WTC11 (cell line): ENCODE data around the gene GTF3C2. TPM values are rescaled to one million over a fixed set of nuclear protein-coding genes. Genes with fewer than 3 reads are reported as not detected.
"Not testable (repeated sequence)": the region's sequence is repeated elsewhere in the genome, so short reads cannot be mapped to it uniquely, and the experiment has no call there.

Experiments used
- ATAC-seq: fragments of 200-7000 bp; cut with Tn5 transposase; 2 replicates; pipeline ENCODE4 v1.10.0; 2021; ENCODE audit warnings: mild to moderate bottlenecking, moderate library complexity
- CTCF ChIA-PET: fragments of 300-600 bp; sonication (Branson Sonifier 250); formaldehyde crosslinking; loops from one replicate; lab custom pipeline; 2021; ENCODE audit warnings: antibody characterized with exemption; lab: Charles Lee
- POLR2A ChIA-PET: fragments of 350-600 bp; sonication (Branson Sonifier 250); formaldehyde crosslinking; loops from one replicate; lab custom pipeline; 2021; ENCODE audit warnings: antibody characterized with exemption; lab: Charles Lee
- DNase-seq: peaks from one replicate; pipeline ENCODE4 v3.0.0; 2021; ENCODE audit warnings: low spot score
- H3K27ac Mint-ChIP-seq: 2 replicates; pipeline ENCODE4 v1.8.0; 2021; ENCODE audit warnings: mixed read lengths
- H3K27me3 Mint-ChIP-seq: 2 replicates; pipeline ENCODE4 v1.8.0; 2021; ENCODE audit warnings: low read depth, mild to moderate bottlenecking, moderate library complexity, mixed read lengths
- H3K36me3 Mint-ChIP-seq: 2 replicates; pipeline ENCODE4 v1.8.0; 2021; ENCODE audit warnings: mixed read lengths
- H3K4me1 Mint-ChIP-seq: 2 replicates; pipeline ENCODE4 v1.8.0; 2022; ENCODE audit warnings: mixed read lengths
- H3K4me3 Mint-ChIP-seq: 2 replicates; pipeline ENCODE4 v1.8.0; 2021; ENCODE audit warnings: mild to moderate bottlenecking, moderate library complexity, mixed read lengths
- H3K9me3 Mint-ChIP-seq: 2 replicates; pipeline ENCODE4 v1.8.0; 2021; ENCODE audit warnings: mixed read lengths
- FOXK1 ChIP-seq: sonication (generic); formaldehyde crosslinking; IDR thresholded peaks from 2 replicates; pipeline ENCODE4 v1.8.0; 2022; ENCODE audit warnings: mild to moderate bottlenecking, moderate library complexity, missing genetic modification reagents
- MXD4 ChIP-seq: fragments of 250-450 bp; sonication (Bioruptor Pico); IDR thresholded peaks from 2 replicates; pipeline ENCODE4 v1.8.0; 2021; ENCODE audit warnings: mild to moderate bottlenecking, moderate library complexity, borderline replicate concordance
- MYBL2 ChIP-seq: sonication (generic); formaldehyde crosslinking; IDR thresholded peaks from 2 replicates; pipeline ENCODE4 v1.8.1; 2023; ENCODE audit warnings: mild to moderate bottlenecking, moderate library complexity, missing genetic modification reagents
- NR2C2 ChIP-seq: sonication (generic); formaldehyde crosslinking; IDR thresholded peaks from 2 replicates; pipeline ENCODE4 v1.8.0; 2022; ENCODE audit warnings: mild to moderate bottlenecking, missing genetic modification reagents
- ZNF317 ChIP-seq: sonication (generic); formaldehyde crosslinking; IDR thresholded peaks from 2 replicates; pipeline ENCODE4 v1.8.1; 2023; ENCODE audit warnings: low read depth, mild to moderate bottlenecking, moderate library complexity, missing genetic modification reagents, borderline replicate concordance
- ZNF416 ChIP-seq: fragments of 250-450 bp; sonication (Bioruptor Pico); IDR thresholded peaks from 2 replicates; pipeline ENCODE4 v1.9.0; 2021; ENCODE audit warnings: mild to moderate bottlenecking, inconsistent platforms
- total RNA-seq: library from RNA; stranded (reverse); gene quantifications from 3 replicates; pipeline ENCODE4 v1.2.3, GENCODE V29; 2021
- TF ChIP-seq, protein P1 (sequence below): sonication (generic); formaldehyde crosslinking; conservative IDR thresholded peaks from 2 replicates; pipeline ENCODE4 v1.8.1; 2022; ENCODE audit warnings: mild to moderate bottlenecking, missing genetic modification reagents
- TF ChIP-seq, protein P2 (sequence below): fragments of 250-450 bp; sonication (Bioruptor Pico); conservative IDR thresholded peaks from 2 replicates; pipeline ENCODE4 v1.9.0; 2021; ENCODE audit warnings: mild to moderate bottlenecking
- TF ChIP-seq, protein P3 (sequence below): sonication (generic); formaldehyde crosslinking; IDR thresholded peaks from 2 replicates; pipeline ENCODE4 v1.8.1; 2023; ENCODE audit warnings: mild to moderate bottlenecking, missing genetic modification reagents, borderline replicate concordance
- TF ChIP-seq, protein P4 (sequence below): sonication (generic); formaldehyde crosslinking; IDR thresholded peaks from 2 replicates; pipeline ENCODE4 v1.8.1; 2022; ENCODE audit warnings: mild to moderate bottlenecking, moderate library complexity, missing genetic modification reagents

The GTF3C2 gene
- total RNA-seq, 1 experiment from 2014 or later: 123 TPM

DNA sequence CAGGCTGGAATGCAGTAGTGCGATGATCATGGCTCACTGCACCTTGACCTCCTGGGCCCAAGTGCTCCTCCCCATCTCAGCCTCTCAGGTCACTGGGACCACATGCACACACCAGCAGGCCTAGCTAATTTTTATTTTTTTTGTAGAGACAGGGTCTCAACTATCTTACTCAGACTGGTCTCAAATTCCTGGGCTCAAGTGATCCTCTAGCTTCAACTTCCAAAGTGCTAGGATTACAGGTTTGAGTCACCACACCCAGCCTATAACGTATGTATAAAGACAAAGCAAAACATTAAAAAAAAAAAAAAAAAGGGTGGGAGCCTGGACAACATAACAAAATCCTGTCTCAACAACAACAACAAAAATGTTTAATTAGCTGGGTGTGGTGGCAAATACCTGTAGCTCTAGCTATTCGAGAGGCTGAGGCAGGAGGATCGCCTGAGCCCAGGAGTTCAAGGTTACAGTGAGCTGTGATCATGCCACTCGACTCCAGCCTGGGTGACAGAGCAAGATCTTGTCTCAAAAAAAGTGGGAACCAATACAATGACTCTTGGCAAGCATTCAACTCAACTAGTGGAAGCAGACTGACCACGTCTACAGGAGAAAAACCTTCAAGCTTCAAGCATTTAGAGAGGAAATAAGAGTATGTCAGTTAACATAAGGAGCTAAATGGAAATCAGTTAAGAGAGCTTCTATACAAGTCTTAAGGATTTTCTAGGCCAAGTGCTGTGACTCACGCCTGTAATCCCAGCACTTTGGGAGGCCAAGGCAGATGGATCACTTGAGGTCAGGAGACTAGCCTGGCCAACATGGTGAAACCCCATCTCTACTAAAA, 2.6 kb downstream of the GTF3C2 start:
- H3K4me1 Mint-ChIP-seq: peaks cover 41% of the 10 kb centered on the region
- H3K9me3 Mint-ChIP-seq: peaks cover 8% of the 10 kb centered on the region
- ChIA-PET CTCF (interaction anchor here (0.7 to 1.4 kb wide), 5 partner anchors 8 to 330 kb away, joined by 3 to 6 read pairs (median 4); no protein-coding TSS in a partner anchor), POLR2A (no interaction called here)
- H3K4me3 Mint-ChIP-seq: peak overlapping the region; percentile 93
- peak overlapping the region; percentile 89 for H3K27ac Mint-ChIP-seq
- no peaks in the 10 kb centered on the region for H3K27me3 Mint-ChIP-seq
- ATAC-seq (no peak), DNase-seq (no peak)
- peaks cover 22% of the 10 kb centered on the region for H3K36me3 Mint-ChIP-seq
- TF ChIP-seq NR2C2 (CRISPR knock-in tag): no peak
- TF ChIP-seq, protein P1, sequence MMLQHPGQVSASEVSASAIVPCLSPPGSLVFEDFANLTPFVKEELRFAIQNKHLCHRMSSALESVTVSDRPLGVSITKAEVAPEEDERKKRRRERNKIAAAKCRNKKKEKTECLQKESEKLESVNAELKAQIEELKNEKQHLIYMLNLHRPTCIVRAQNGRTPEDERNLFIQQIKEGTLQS (CRISPR knock-in tag): no peak
- TF ChIP-seq ZNF317 (CRISPR knock-in tag): no peak
- TF ChIP-seq ZNF416 (CRISPR knock-in tag): no peak
- TF ChIP-seq MYBL2 (CRISPR knock-in tag): no peak
- TF ChIP-seq, protein P2, sequence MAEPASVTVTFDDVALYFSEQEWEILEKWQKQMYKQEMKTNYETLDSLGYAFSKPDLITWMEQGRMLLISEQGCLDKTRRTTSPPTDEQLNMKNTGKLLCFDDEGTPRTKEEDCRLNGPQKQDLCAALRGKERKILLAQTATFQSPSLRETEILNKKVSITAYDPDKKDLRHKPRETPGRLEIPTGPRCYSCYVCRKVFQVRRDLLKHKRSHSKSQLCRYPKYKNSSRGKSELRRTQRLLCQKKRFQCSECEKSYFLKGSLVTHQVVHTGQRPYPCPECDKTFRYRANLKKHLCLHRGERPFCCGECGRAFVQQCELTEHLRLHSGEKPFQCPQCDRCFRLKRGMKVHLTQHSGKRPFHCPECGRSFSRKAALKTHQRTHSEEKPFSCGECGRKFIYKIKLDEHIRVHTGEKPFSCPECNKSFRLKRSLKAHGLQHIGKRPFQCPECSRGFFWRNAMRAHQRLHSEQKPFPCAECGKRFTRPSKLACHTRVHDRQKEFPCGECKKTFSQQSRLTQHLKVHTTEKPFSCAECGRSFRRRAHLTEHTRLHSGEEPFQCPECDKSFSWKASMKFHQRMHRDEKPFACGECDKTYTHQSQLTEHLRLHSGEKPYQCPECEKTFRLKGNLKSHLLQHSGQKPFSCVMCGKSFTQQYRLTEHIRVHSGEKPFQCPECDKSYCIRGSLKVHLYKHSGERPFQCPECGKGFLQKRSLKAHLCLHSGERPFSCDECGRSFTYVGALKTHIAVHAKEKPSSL (CRISPR knock-in tag): no peak
- no peak for TF ChIP-seq MXD4 (CRISPR knock-in tag)
- TF ChIP-seq, protein P3, sequence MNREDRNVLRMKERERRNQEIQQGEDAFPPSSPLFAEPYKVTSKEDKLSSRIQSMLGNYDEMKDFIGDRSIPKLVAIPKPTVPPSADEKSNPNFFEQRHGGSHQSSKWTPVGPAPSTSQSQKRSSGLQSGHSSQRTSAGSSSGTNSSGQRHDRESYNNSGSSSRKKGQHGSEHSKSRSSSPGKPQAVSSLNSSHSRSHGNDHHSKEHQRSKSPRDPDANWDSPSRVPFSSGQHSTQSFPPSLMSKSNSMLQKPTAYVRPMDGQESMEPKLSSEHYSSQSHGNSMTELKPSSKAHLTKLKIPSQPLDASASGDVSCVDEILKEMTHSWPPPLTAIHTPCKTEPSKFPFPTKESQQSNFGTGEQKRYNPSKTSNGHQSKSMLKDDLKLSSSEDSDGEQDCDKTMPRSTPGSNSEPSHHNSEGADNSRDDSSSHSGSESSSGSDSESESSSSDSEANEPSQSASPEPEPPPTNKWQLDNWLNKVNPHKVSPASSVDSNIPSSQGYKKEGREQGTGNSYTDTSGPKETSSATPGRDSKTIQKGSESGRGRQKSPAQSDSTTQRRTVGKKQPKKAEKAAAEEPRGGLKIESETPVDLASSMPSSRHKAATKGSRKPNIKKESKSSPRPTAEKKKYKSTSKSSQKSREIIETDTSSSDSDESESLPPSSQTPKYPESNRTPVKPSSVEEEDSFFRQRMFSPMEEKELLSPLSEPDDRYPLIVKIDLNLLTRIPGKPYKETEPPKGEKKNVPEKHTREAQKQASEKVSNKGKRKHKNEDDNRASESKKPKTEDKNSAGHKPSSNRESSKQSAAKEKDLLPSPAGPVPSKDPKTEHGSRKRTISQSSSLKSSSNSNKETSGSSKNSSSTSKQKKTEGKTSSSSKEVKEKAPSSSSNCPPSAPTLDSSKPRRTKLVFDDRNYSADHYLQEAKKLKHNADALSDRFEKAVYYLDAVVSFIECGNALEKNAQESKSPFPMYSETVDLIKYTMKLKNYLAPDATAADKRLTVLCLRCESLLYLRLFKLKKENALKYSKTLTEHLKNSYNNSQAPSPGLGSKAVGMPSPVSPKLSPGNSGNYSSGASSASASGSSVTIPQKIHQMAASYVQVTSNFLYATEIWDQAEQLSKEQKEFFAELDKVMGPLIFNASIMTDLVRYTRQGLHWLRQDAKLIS (CRISPR knock-in tag): no peak
- TF ChIP-seq FOXK1: no peak

DNA sequence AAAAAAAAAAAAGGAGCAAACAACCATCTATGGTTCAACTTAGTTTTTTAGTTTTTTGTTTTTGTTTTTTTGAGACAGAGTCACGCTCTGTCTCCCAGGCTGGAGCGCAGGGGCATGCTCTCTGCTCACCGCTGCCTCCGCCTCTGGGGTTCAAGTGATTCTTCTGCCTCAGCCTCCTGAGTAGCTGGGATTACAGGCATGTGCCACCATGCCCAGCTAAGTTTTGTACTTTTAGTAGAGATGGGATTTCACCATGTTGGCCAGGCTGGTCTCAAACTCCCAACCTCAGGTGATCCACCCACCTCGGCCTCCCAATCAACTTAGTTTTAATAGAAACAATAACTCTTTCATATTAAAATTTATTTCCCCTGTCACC, 3.2 kb downstream of the GTF3C2 start:
- Mint-ChIP-seq H3K36me3 (peaks cover 18% of the 10 kb centered on the region), H3K4me1 (peaks cover 37% of the 10 kb centered on the region), H3K4me3 (peak overlapping the region; percentile 93; the same call in 1 of the 2 replicates)
- CTCF ChIA-PET: interaction anchor here (0.7 to 1.4 kb wide), 6 partner anchors 26 to 969 kb away, joined by 3 to 6 read pairs (median 4); no protein-coding TSS in a partner anchor
- not testable (repeated sequence) for H3K27me3 Mint-ChIP-seq, ATAC-seq, H3K9me3 Mint-ChIP-seq, DNase-seq, H3K27ac Mint-ChIP-seq
- POLR2A ChIA-PET: interaction anchor here (0.6 to 0.7 kb wide), 3 partner anchors 11 to 141 kb away, joined by 3 to 6 read pairs (median 5); no protein-coding TSS in a partner anchor

DNA sequence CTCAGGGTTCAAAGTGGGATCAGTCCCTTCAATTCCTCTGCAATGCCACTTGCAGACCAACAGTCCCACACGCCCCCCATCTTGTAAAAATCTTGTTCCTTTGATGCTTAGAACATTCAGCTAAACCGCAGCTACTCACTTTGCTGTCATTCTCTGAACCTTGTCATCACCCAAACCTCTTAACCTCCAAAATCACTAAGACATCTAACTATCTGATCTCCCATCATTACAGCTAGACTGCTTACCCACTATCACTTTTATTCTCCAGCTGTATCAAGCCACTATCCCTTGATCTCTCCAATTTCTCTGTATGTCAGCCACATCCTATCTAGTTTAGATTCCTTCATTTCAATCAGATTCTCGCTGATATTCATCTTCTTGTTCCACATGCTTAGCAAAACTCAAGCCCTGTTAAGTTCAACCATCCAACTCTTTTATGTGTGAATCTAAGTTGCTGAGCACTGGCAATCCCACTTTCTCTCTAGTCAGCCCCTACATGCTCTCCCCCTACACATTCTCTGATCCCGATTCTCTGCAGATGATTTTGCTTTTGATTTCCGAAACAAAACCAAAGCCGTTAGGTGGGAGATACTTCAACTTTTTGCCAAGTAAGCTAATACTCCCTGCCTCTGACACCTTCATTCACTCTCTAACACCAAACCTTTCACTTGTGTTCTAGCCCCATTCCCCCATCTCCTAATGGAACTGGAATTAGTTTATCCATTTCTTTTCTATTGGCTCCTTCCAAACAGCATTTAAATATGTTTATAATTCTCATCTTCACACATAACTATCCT, 4.6 kb downstream of the GTF3C2 start:
- Mint-ChIP-seq H3K9me3 (no peaks in the 10 kb centered on the region), H3K27ac (peak overlapping the region; percentile 5; the same call in 1 of the 2 replicates), H3K27me3 (no peaks in the 10 kb centered on the region), H3K4me3 (no peak overlapping the region), H3K4me1 (peaks cover 29% of the 10 kb centered on the region), H3K36me3 (peaks cover 10% of the 10 kb centered on the region)
- DNase-seq: no peak
- ChIA-PET POLR2A (no interaction called here), CTCF (interaction anchor here (1.3 kb wide), 1 partner anchor 49 kb away, joined by 3 read pairs; no protein-coding TSS in a partner anchor)
- ATAC-seq: no peak
- TF ChIP-seq, protein P4, sequence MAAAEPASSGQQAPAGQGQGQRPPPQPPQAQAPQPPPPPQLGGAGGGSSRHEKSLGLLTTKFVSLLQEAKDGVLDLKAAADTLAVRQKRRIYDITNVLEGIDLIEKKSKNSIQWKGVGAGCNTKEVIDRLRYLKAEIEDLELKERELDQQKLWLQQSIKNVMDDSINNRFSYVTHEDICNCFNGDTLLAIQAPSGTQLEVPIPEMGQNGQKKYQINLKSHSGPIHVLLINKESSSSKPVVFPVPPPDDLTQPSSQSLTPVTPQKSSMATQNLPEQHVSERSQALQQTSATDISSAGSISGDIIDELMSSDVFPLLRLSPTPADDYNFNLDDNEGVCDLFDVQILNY (CRISPR knock-in tag): no peak
